Activated CD4-positive, alpha-beta T cell treated with anti-CD3 and anti-CD28 coated beads, Interleukin-2, amount 50 U/mL, for 48 hours (primary cell): ENCODE results near the gene CBFA2T3.

ENCODE experiments used
- DNase-seq, 2 experiments: peaks; one replicate each; pipeline ENCODE4 v3.0.0-alpha.2; 2020

The CBFA2T3 gene

GRCh38 chr16:88871730-88872416 is 105.1 kb downstream of the CBFA2T3 start:
- DNase-seq, result no peak

GRCh38 chr16:88871349-88871702 is 105.7 kb downstream of the CBFA2T3 start:
- no peak for DNase-seq

GRCh38 chr16:88870608-88871348 is 106.2 kb downstream of the CBFA2T3 start:
- DNase-seq, result no peak

GRCh38 chr16:88869673-88869980 is 107.4 kb downstream of the CBFA2T3 start:
- DNase-seq, result no peak

- no peak for DNase-seq
Measured at GRCh38 chr16:88868974-88869672, 107.9 kb downstream of the CBFA2T3 start.

GRCh38 chr16:88867581-88868246 is 109.3 kb downstream of the CBFA2T3 start:
- DNase-seq, result no peak

- no peak for DNase-seq
Measured at GRCh38 chr16:88866151-88866920, 110.7 kb downstream of the CBFA2T3 start, which contains the start of gene PABPN1L. PABPN1L (minus strand) TSS chr16:88866660; CDS start chr16:88866606, 54 bp downstream.

- DNase-seq, result no peak
Measured at GRCh38 chr16:88865742-88866141, 111.3 kb downstream of the CBFA2T3 start.

GRCh38 chr16:88865310-88865709 is 111.7 kb downstream of the CBFA2T3 start:
- DNase-seq, result no peak

GRCh38 chr16:88864521-88864920 is 112.5 kb downstream of the CBFA2T3 start:
- DNase-seq, result no peak

GRCh38 chr16:88864099-88864498 is 112.9 kb downstream of the CBFA2T3 start:
- no peak for DNase-seq

- no peak for DNase-seq
Measured at GRCh38 chr16:88863426-88863825, 113.6 kb downstream of the CBFA2T3 start.

- no peak for DNase-seq
Measured at GRCh38 chr16:88862968-88863367, 114.0 kb downstream of the CBFA2T3 start.

GRCh38 chr16:88861359-88861758 is 115.6 kb downstream of the CBFA2T3 start:
- DNase-seq, result no peak

- DNase-seq, result no peak
Measured at GRCh38 chr16:88859381-88860091, 117.5 kb downstream of the CBFA2T3 start.

GRCh38 chr16:88857728-88858339 is 119.2 kb downstream of the CBFA2T3 start:
- DNase-seq, result peak; percentile 79 to 82

GRCh38 chr16:88856828-88857727 is 119.9 kb downstream of the CBFA2T3 start, which contains the start of the genes GALNS and TRAPPC2L:
GALNS (minus strand) TSS chr16:88856947; CDS start chr16:88856877, 70 bp downstream.
TRAPPC2L (plus strand) TSS chr16:88857127; CDS start chr16:88857151, 24 bp downstream.
- DNase-seq, result peak; percentile 100

- peak; percentile 6 to 16 for DNase-seq
Measured at GRCh38 chr16:88856122-88856827, 120.7 kb downstream of the CBFA2T3 start.

- no peak for DNase-seq
Measured at GRCh38 chr16:88855736-88856121, 121.3 kb downstream of the CBFA2T3 start.
